GM19239 (cell line): ENCODE results near the gene LILRB2.
A peak's percentile ranks its signal among the peaks of the same experiment; 100 is the strongest.
"Not testable (repeated sequence)": the region's sequence is repeated elsewhere in the genome, so short reads cannot be mapped to it uniquely, and the experiment has no call there.

Experiments used
- DNase-seq: peaks from one replicate; pipeline ENCODE4 v3.0.0; 2011; ENCODE audit warnings: low spot score; ENCODE audit not compliant: insufficient read length
- FAIRE-seq: peaks from 2 replicates; lab custom pipeline; 2011; peaks lifted over from hg19 to GRCh38; lab: Jason Lieb, UNC

Gene LILRB2

GRCh38 chr19:54247106-54247930 is 33.6 kb downstream of the LILRB2 start:
- DNase-seq = no peak
- no peak for FAIRE-seq

GRCh38 chr19:54245936-54246335 is 35.0 kb downstream of the LILRB2 start:
- FAIRE-seq (no peak), DNase-seq (no peak)

- not testable (repeated sequence) for DNase-seq, FAIRE-seq
Measured at GRCh38 chr19:54243809-54244208, 37.1 kb downstream of the LILRB2 start.

GRCh38 chr19:54242646-54243045 is 38.3 kb downstream of the LILRB2 start, which contains the start of gene LILRA6:
Gene LILRA6, minus strand, starts transcription at chr19:54242790.
- DNase-seq, FAIRE-seq: not testable (repeated sequence)

GRCh38 chr19:54242234-54242633 is 38.7 kb downstream of the LILRB2 start:
- FAIRE-seq, DNase-seq: not testable (repeated sequence)

GRCh38 chr19:54240372-54241336 is 40.3 kb downstream of the LILRB2 start:
- FAIRE-seq, DNase-seq: not testable (repeated sequence)

GRCh38 chr19:54239491-54240371 is 41.2 kb downstream of the LILRB2 start:
- DNase-seq, FAIRE-seq: not testable (repeated sequence)

- DNase-seq (no peak), FAIRE-seq (no peak)
Measured at GRCh38 chr19:54233941-54234340, 47.0 kb downstream of the LILRB2 start.

GRCh38 chr19:54231077-54231931 is 49.6 kb downstream of the LILRB2 start:
- FAIRE-seq = peak; percentile 86
- DNase-seq = peak; percentile 78

GRCh38 chr19:54230031-54230430 is 50.9 kb downstream of the LILRB2 start:
- DNase-seq (no peak), FAIRE-seq (no peak)

- FAIRE-seq (no peak), DNase-seq (no peak)
Measured at GRCh38 chr19:54229146-54229545, 51.8 kb downstream of the LILRB2 start.

- not testable (repeated sequence) for FAIRE-seq
Measured at GRCh38 chr19:54224619-54225018, 56.3 kb downstream of the LILRB2 start.

GRCh38 chr19:54223937-54224281 is 57.0 kb downstream of the LILRB2 start:
- not testable (repeated sequence) for DNase-seq, FAIRE-seq

More at GRCh38 chr19:54224619-54225018, 56.3 kb downstream of the LILRB2 start:
- not testable (repeated sequence) for DNase-seq
